WTC11 (cell line): ENCODE data around the gene PLCH2. TPM values are rescaled to one million over a fixed set of nuclear protein-coding genes. Genes with fewer than 3 reads are reported as not detected.

Source experiments
- ATAC-seq: fragments of 200-7000 bp; cut with Tn5 transposase; 2 replicates; pipeline ENCODE4 v1.10.0; 2021; ENCODE audit warnings: mild to moderate bottlenecking, moderate library complexity
- CTCF ChIA-PET: fragments of 300-600 bp; sonication (Branson Sonifier 250); formaldehyde crosslinking; loops from one replicate; lab custom pipeline; 2021; ENCODE audit warnings: antibody characterized with exemption; lab: Charles Lee
- POLR2A ChIA-PET: fragments of 350-600 bp; sonication (Branson Sonifier 250); formaldehyde crosslinking; loops from one replicate; lab custom pipeline; 2021; ENCODE audit warnings: antibody characterized with exemption; lab: Charles Lee
- DNase-seq: peaks from one replicate; pipeline ENCODE4 v3.0.0; 2021; ENCODE audit warnings: low spot score
- H3K27ac Mint-ChIP-seq: 2 replicates; pipeline ENCODE4 v1.8.0; 2021; ENCODE audit warnings: mixed read lengths
- H3K27me3 Mint-ChIP-seq: 2 replicates; pipeline ENCODE4 v1.8.0; 2021; ENCODE audit warnings: low read depth, mild to moderate bottlenecking, moderate library complexity, mixed read lengths
- H3K36me3 Mint-ChIP-seq: 2 replicates; pipeline ENCODE4 v1.8.0; 2021; ENCODE audit warnings: mixed read lengths
- H3K4me1 Mint-ChIP-seq: 2 replicates; pipeline ENCODE4 v1.8.0; 2022; ENCODE audit warnings: mixed read lengths
- H3K4me3 Mint-ChIP-seq: 2 replicates; pipeline ENCODE4 v1.8.0; 2021; ENCODE audit warnings: mild to moderate bottlenecking, moderate library complexity, mixed read lengths
- H3K9me3 Mint-ChIP-seq: 2 replicates; pipeline ENCODE4 v1.8.0; 2021; ENCODE audit warnings: mixed read lengths
- ATF1 ChIP-seq: sonication (generic); formaldehyde crosslinking; IDR thresholded peaks from 2 replicates; pipeline ENCODE4 v1.8.1; 2023; ENCODE audit warnings: mild to moderate bottlenecking, moderate library complexity, missing genetic modification reagents
- ATF6 ChIP-seq: sonication (generic); formaldehyde crosslinking; IDR thresholded peaks from 2 replicates; pipeline ENCODE4 v1.8.1; 2023; ENCODE audit warnings: mild to moderate bottlenecking, missing genetic modification reagents
- CBFB ChIP-seq: sonication (generic); formaldehyde crosslinking; IDR thresholded peaks from 2 replicates; pipeline ENCODE4 v1.8.1; 2022; ENCODE audit warnings: mild to moderate bottlenecking, low read depth, missing genetic modification reagents
- CDX4 ChIP-seq: fragments of 250-450 bp; sonication (Bioruptor Pico); IDR thresholded peaks from 2 replicates; pipeline ENCODE4 v1.9.0; 2021; ENCODE audit warnings: moderate library complexity, mild to moderate bottlenecking, inconsistent platforms, borderline replicate concordance
- ELF4 ChIP-seq: sonication (generic); formaldehyde crosslinking; IDR thresholded peaks from 2 replicates; pipeline ENCODE4 v1.8.1; 2022; ENCODE audit warnings: low read depth, mild to moderate bottlenecking, moderate library complexity, missing genetic modification reagents
- ESRRA ChIP-seq: sonication (generic); formaldehyde crosslinking; IDR thresholded peaks from 2 replicates; pipeline ENCODE4 v1.8.1; 2022; ENCODE audit warnings: mild to moderate bottlenecking, missing genetic modification reagents, borderline replicate concordance
- HMGXB4 ChIP-seq: sonication (generic); formaldehyde crosslinking; IDR thresholded peaks from 2 replicates; pipeline ENCODE4 v1.8.1; 2023; ENCODE audit warnings: mild to moderate bottlenecking, moderate library complexity, missing genetic modification reagents
- NR1H2 ChIP-seq: sonication (generic); formaldehyde crosslinking; IDR thresholded peaks from 2 replicates; pipeline ENCODE4 v1.9.0; 2021; ENCODE audit warnings: mild to moderate bottlenecking, moderate library complexity, missing genetic modification reagents
- PRRX2 ChIP-seq: fragments of 250-450 bp; sonication (Bioruptor Pico); IDR thresholded peaks from 2 replicates; pipeline ENCODE4 v1.8.0; 2021; ENCODE audit warnings: mild to moderate bottlenecking
- RELA ChIP-seq: sonication (generic); formaldehyde crosslinking; IDR thresholded peaks from 2 replicates; pipeline ENCODE4 v1.8.1; 2022; ENCODE audit warnings: missing genetic modification reagents, mild to moderate bottlenecking, borderline replicate concordance
- STAT6 ChIP-seq: sonication (generic); formaldehyde crosslinking; conservative IDR thresholded peaks from 2 replicates; pipeline ENCODE4 v1.8.1; 2023; ENCODE audit warnings: mild to moderate bottlenecking, low read depth, missing genetic modification reagents, moderate library complexity
- TEAD1 ChIP-seq: sonication (generic); formaldehyde crosslinking; IDR thresholded peaks from 2 replicates; pipeline ENCODE4 v1.8.0; 2022; ENCODE audit warnings: mild to moderate bottlenecking, missing genetic modification reagents
- TP53 ChIP-seq: sonication (generic); formaldehyde crosslinking; IDR thresholded peaks from 2 replicates; pipeline ENCODE4 v1.8.1; 2023; ENCODE audit warnings: mild to moderate bottlenecking, missing genetic modification reagents
- ZNF263 ChIP-seq: sonication (generic); formaldehyde crosslinking; IDR thresholded peaks from 2 replicates; pipeline ENCODE4 v1.8.1; 2022; ENCODE audit warnings: low read depth, mild to moderate bottlenecking, moderate library complexity, missing genetic modification reagents
- ZNF416 ChIP-seq: fragments of 250-450 bp; sonication (Bioruptor Pico); IDR thresholded peaks from 2 replicates; pipeline ENCODE4 v1.9.0; 2021; ENCODE audit warnings: mild to moderate bottlenecking, inconsistent platforms
- ZNF423 ChIP-seq: fragments of 250-450 bp; sonication (Bioruptor Pico); IDR thresholded peaks from 2 replicates; pipeline ENCODE4 v2.1.2; 2022; ENCODE audit warnings: mild to moderate bottlenecking, moderate library complexity
- ZNF671 ChIP-seq: fragments of 250-450 bp; sonication (Bioruptor Pico); IDR thresholded peaks from 2 replicates; pipeline ENCODE4 v1.8.0; 2021; ENCODE audit warnings: mild to moderate bottlenecking
- total RNA-seq: library from RNA; stranded (reverse); gene quantifications from 3 replicates; pipeline ENCODE4 v1.2.3, GENCODE V29; 2021
- TF ChIP-seq, protein P1 (sequence below): sonication (generic); formaldehyde crosslinking; IDR thresholded peaks from 2 replicates; pipeline ENCODE4 v1.8.1; 2022; ENCODE audit warnings: mild to moderate bottlenecking, missing genetic modification reagents, moderate library complexity, borderline replicate concordance
- TF ChIP-seq, protein P2 (sequence below): fragments of 250-450 bp; sonication (Bioruptor Pico); IDR thresholded peaks from 2 replicates; pipeline ENCODE4 v1.9.0; 2021; ENCODE audit warnings: mild to moderate bottlenecking

PLCH2 gene
- total RNA-seq, 1 experiment from 2014 or later = 0.17 TPM

GRCh38 chr1:2528966-2529783 is 53.1 kb downstream of the PLCH2 start:
- peak overlapping the region; percentile 48 for H3K4me3 Mint-ChIP-seq
- H3K4me1 Mint-ChIP-seq = peaks cover 24% of the 10 kb centered on the region
- POLR2A ChIA-PET = no interaction called here

DNA sequence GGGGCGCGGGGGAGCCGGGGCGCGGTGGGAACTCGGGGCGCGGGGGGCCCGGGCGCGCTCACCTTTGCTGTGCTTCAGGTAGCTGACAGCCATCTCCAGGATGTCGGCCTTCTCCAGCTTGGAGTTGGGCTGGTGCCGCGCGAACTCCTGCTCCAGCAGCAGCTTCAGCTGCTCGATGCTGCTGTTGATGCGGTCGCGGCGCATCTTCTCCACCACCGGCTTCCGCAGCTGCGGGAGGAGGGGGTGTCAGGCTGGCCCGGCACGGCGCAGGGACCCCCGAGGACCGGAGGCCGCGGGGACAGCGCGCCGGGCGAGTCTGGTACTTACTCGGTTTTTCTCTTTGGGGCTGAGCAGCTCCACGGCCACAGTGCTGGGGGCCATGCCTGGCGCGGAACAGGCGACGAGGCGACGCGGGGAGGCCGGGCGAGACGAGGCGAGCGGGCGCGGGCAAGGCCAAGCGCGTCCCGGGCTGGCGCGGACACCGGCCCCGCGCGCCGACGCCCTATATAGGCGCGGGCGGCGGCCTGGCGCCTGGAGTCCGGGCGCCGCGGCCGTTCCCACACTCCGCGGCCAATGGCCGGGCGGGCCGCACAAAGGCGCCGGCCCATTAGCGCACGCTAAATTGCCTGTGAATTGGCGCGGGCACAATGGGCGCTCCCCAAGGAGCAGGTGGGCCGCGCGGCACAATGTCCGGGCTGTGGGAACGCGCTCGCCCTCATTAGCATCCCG is 53.9 kb downstream of the PLCH2 start, which contains the start of gene HES5:
Gene HES5 (minus strand): TSS at position 480 of the 729 bp plus-strand sequence. CDS start 99 bp downstream, at position 381.
- CTCF ChIA-PET = interaction anchor here (0.5 to 2.1 kb wide), 7 partner anchors 16 to 119 kb away, joined by 3 to 14 read pairs (median 4); partner anchors contain the start of gene PEX10
- POLR2A ChIA-PET = no interaction called here
- Mint-ChIP-seq H3K27me3 (peaks cover 77% of the 10 kb centered on the region), H3K36me3 (no peaks in the 10 kb centered on the region), H3K9me3 (no peaks in the 10 kb centered on the region), H3K4me1 (peaks cover 19% of the 10 kb centered on the region), H3K4me3 (peak within 1 kb of the TSS; percentile 48), H3K27ac (no peak within 1 kb of the TSS)
- DNase-seq (peak; percentile 69), ATAC-seq (no peak; the same call in 1 of the 2 replicates)
- TF ChIP-seq, protein P1, sequence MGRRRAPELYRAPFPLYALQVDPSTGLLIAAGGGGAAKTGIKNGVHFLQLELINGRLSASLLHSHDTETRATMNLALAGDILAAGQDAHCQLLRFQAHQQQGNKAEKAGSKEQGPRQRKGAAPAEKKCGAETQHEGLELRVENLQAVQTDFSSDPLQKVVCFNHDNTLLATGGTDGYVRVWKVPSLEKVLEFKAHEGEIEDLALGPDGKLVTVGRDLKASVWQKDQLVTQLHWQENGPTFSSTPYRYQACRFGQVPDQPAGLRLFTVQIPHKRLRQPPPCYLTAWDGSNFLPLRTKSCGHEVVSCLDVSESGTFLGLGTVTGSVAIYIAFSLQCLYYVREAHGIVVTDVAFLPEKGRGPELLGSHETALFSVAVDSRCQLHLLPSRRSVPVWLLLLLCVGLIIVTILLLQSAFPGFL (CRISPR knock-in tag) = no peak
- TF ChIP-seq, protein P2, sequence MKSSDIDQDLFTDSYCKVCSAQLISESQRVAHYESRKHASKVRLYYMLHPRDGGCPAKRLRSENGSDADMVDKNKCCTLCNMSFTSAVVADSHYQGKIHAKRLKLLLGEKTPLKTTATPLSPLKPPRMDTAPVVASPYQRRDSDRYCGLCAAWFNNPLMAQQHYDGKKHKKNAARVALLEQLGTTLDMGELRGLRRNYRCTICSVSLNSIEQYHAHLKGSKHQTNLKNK = no peak
- no peak for TF ChIP-seq CDX4 (CRISPR knock-in tag)
- TF ChIP-seq STAT6 (CRISPR knock-in tag) = no peak
- no peak for TF ChIP-seq ESRRA
- no peak for TF ChIP-seq NR1H2 (CRISPR knock-in tag)
- TF ChIP-seq TP53 = no peak
- no peak for TF ChIP-seq ELF4 (CRISPR knock-in tag)
- no peak for TF ChIP-seq RELA
- no peak for TF ChIP-seq PRRX2 (CRISPR knock-in tag)
- no peak for TF ChIP-seq ATF1 (CRISPR knock-in tag)
- TF ChIP-seq TEAD1 (CRISPR knock-in tag) = no peak
- no peak for TF ChIP-seq CBFB (CRISPR knock-in tag)
- TF ChIP-seq ZNF263 = no peak
- no peak for TF ChIP-seq HMGXB4 (CRISPR knock-in tag)
- TF ChIP-seq ZNF671 (CRISPR knock-in tag) = no peak

More at GRCh38 chr1:2528966-2529783, 53.1 kb downstream of the PLCH2 start:
- ATAC-seq (peak; percentile 8), DNase-seq (peak; percentile 59)
- no peak overlapping the region for H3K27ac Mint-ChIP-seq
- no peaks in the 10 kb centered on the region for H3K9me3 Mint-ChIP-seq
- TF ChIP-seq NR1H2 (CRISPR knock-in tag) = no peak
- TF ChIP-seq ATF6 (CRISPR knock-in tag) = no peak
- no peak for TF ChIP-seq ZNF416 (CRISPR knock-in tag)
- TF ChIP-seq TEAD1 (CRISPR knock-in tag) = 0 out of 2 replicates have a peak, but pooled peaks have one; percentile 57
- peak; percentile 99 for TF ChIP-seq ZNF423 (CRISPR knock-in tag)
- CTCF ChIA-PET = interaction anchor here (0.7 to 2.1 kb wide), 9 partner anchors 11 to 123 kb away, joined by 3 to 14 read pairs (median 3); partner anchors contain the start of genes PEX10 and TNFRSF14
- peaks cover 72% of the 10 kb centered on the region for H3K27me3 Mint-ChIP-seq
- no peaks in the 10 kb centered on the region for H3K36me3 Mint-ChIP-seq
